Measurements from ENCODE around the gene OR2L3. TPM values are rescaled to one million over a fixed set of nuclear protein-coding genes. Genes with fewer than 3 reads are reported as not detected.

Gene OR2L3
- total and polyA plus RNA-seq, 10 of the 15 experiments (the other 5 are each of a cell fraction or from before 2014, with no cell fraction given), result not detected

DNA sequence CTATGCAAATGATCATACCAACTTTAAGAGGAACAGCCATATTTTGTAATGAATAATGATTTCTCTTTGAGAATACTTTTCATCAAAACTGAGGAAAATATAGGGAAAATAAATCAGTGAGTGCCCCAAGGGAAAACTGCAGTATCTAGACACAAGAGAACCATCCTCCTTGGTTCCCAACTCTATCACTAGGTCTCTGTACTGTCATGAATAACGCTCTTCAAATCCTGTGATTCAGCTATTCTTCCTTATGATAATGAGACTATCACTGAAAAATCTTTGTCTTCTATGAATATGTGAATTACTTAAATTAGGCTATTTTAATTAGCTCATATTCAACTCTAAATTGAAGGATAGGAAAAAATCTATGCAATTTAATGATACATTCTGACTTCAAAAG is 30.8 kb upstream of the OR2L3 start:
- 0% methylated on average over 1 of the region's 1 CpG for WGBS (ENCODE audit: insufficient coverage, insufficient replicate concordance, low lambda C conversion rate, missing lambda C conversion rate)
- RAD21 ChIA-PET (ENCODE audit: unreplicated experiment), result no interaction called here
- CTCF ChIA-PET, result no interaction called here
- Histone ChIP-seq H3K9ac (ENCODE audit: control insufficient read depth, insufficient read depth, low read length) (no peak overlapping the region), H4K20me1 (ENCODE audit: control insufficient read depth, insufficient read depth) (no peaks in the 10 kb centered on the region), H3K4me2 (ENCODE audit: control insufficient read depth, insufficient read depth) (no peak overlapping the region), H2AFZ (ENCODE audit: control insufficient read depth, low read depth, low read length) (no peak overlapping the region), H3K36me3 (ENCODE audit: control insufficient read depth in 2 of 2, insufficient read depth in 2 of 2, low read length in 1 of 2) (no peaks in the 10 kb centered on the region), H3K9me3 (replicated peaks; ENCODE audit: control insufficient read depth, insufficient read depth, low read length) (no peaks in the 10 kb centered on the region), H3K27ac (ENCODE audit: control insufficient read depth, insufficient read depth) (no peak overlapping the region), H3K27me3 (replicated peaks in 1 of 2; ENCODE audit: control insufficient read depth in 2 of 2, insufficient read depth in 2 of 2, low read length in 1 of 2) (no peaks in the 10 kb centered on the region), H3K79me2 (ENCODE audit: control insufficient read depth, insufficient read depth, low read length) (no peaks in the 10 kb centered on the region), H3K4me3 (no peak overlapping the region), H3K4me1 (ENCODE audit: control insufficient read depth, insufficient read depth, low read length) (no peaks in the 10 kb centered on the region)
- DNase-seq (ENCODE audit: low read depth, low spot score), result no peak
- SMC1A ChIA-PET (ENCODE audit: uncharacterized antibody, unreplicated experiment), result no interaction called here
- FAIRE-seq, result no peak
- no peak for ATAC-seq
- POLR2A ChIA-PET, result no interaction called here
- BruUV-seq (replicated peaks), result no TSS peak
- intact Hi-C loops (cut with micrococcal nuclease; ENCODE audit: unreplicated experiment) (no loop called here), in situ Hi-C loops (cut with MboI) (no loop called here)
- TF ChIP-seq GABPA (IDR thresholded peaks at IDR 0.05; ENCODE audit: low read depth), result no peak
- TF ChIP-seq FOXK2 (IDR thresholded peaks at IDR 0.05), result no peak
- TF ChIP-seq FOS (IDR thresholded peaks at IDR 0.05; ENCODE audit: borderline replicate concordance, extremely low read depth, insufficient read length), result no peak
- TF ChIP-seq EZH2 (IDR thresholded peaks at IDR 0.05; ENCODE audit: borderline replicate concordance, control insufficient read depth, low read depth, low read length), result no peak
- no peak for TF ChIP-seq NFYB (IDR thresholded peaks at IDR 0.05; ENCODE audit: insufficient read depth, low read depth, low read length)
- TF ChIP-seq SIX5 (IDR thresholded peaks at IDR 0.05; ENCODE audit: low read depth, low read length, severe bottlenecking), result no peak
- TF ChIP-seq REST (IDR thresholded peaks at IDR 0.05; ENCODE audit: low read depth, low read length), result no peak
- TF ChIP-seq DPF2 (IDR thresholded peaks at IDR 0.05), result no peak
- no peak for TF ChIP-seq NR2C2 (IDR thresholded peaks at IDR 0.05; ENCODE audit: borderline replicate concordance, control insufficient read depth, insufficient read length, low read depth)
- TF ChIP-seq, protein P1, sequence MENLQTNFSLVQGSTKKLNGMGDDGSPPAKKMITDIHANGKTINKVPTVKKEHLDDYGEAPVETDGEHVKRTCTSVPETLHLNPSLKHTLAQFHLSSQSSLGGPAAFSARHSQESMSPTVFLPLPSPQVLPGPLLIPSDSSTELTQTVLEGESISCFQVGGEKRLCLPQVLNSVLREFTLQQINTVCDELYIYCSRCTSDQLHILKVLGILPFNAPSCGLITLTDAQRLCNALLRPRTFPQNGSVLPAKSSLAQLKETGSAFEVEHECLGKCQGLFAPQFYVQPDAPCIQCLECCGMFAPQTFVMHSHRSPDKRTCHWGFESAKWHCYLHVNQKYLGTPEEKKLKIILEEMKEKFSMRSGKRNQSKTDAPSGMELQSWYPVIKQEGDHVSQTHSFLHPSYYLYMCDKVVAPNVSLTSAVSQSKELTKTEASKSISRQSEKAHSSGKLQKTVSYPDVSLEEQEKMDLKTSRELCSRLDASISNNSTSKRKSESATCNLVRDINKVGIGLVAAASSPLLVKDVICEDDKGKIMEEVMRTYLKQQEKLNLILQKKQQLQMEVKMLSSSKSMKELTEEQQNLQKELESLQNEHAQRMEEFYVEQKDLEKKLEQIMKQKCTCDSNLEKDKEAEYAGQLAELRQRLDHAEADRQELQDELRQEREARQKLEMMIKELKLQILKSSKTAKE (IDR thresholded peaks at IDR 0.05; ENCODE audit: low read depth, poor library complexity, severe bottlenecking), result no peak

All from GM12878 (cell line).